CD4-positive, alpha-beta T cell treated with Interleukin-6 at 100 ng/mL for 8 hours (primary cell): ENCODE data around the gene ANKFY1.
A peak's percentile ranks its signal among the peaks of the same experiment; 100 is the strongest.

Source experiments
- DNase-seq: peaks from one replicate; pipeline ENCODE4 v3.0.0-alpha.2; 2020; ENCODE audit warnings: mixed read lengths, low spot score

ANKFY1 gene

DNA sequence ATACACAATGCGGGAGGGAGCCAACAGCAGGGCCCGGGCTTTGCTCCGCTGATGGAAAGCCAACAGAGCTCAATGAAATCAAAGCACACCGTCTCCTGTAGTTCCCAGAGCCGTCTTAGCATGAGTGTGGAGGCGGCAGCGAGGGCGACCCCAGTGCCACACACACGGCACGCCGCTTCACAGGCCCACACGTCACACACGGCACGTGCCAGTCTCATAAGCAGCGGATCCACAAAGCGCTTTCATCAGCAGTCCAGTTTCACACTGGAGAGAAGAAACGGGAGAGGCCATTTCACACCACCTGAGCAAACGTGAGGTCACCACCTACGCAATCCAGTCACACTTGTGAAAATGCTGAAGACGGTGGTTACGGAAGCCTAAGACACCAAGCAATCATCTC lies 86.0 kb downstream of the ANKFY1 start:
- no peak for DNase-seq

DNA sequence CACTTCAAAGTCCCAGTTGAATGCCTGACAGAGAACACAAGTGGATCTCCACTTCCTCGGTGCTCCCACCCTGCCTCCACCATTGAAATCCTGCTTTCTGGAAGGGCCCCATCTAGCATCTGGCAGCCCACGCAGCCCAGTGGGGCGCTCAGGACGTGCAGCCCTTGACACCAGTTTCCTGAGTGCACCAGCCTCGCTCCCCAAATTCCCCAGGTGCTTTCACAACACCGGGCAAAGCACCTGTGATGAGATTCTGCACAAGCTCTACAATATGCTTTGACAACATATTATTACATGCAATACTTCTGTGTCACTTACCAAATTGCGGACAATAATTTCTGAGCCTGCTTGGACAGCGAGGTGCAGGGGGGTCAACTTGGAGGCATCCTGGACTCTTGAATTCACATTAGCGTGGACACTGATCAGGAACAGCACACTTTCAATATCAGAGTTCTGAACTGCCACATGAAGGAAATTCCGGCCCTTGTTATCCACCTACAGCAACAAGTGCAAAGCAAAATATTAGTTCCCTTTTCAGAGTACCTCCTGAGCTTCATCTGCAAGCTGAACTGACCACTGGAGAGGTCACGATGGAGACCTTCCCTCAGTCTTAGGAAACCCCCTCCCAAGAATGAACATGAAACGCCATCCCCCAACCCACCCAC lies 86.8 kb downstream of the ANKFY1 start:
- DNase-seq, result no peak

DNA sequence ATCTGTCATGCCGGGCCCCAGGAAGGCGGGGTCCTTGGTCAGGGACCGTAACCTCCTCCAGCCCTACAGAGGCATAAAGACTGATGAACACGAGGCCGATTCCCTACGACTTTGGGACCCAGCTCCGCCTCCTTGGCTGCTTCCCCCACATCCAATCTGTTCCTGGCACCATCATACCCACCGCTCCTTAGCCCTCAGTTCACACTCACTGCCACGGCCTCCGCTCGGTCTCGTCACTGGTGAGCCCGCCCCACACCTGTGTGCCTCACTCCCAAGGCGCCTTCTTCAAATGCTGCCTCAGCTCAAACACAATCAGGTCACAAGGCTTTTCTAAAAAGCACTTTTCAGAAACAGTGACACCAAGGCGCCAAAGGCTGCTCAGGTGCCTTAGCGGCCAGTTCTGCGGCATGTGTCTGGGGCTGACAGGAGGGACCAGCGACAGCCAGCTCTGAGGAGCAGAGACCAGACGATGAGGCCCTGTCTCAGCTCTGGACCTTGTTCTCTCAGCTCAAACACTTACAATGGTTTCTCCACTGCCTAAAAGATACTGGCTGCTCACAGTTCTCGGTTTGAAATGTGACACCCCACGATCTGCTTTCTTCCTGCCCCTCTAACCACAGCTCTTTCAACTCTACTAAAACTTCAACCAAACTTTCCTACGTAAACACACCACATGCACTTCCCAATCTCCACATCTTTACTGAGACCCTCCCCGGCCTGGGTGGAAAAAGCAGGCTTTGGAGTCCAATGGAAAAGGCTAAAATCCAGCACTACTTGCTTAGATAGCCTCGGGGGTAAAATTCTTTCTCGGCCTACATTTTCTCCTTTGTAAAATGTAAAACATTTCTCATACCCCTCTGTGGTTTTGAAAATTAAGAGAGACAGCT lies 87.6 kb downstream of the ANKFY1 start:
- peak; percentile 39 for DNase-seq

DNA sequence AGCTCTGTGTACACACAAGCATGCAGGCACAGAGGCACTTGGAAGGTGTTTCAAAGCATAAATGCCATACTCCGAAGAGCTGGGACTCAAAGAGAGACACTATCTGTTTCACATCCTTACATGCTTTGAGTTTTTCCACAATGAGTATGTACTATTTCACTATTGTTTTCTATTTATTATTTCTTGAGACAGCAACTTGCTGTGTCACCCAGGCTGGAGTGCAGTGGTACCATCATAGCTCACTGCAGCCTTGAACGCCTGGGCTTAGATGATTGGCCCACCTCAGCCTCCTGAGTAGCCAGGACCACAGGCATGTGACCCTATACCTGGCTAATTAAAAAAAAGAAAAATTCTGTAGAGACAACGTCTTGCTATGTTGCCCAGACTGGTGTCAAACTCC lies 89.2 kb downstream of the ANKFY1 start:
- no peak for DNase-seq

DNA sequence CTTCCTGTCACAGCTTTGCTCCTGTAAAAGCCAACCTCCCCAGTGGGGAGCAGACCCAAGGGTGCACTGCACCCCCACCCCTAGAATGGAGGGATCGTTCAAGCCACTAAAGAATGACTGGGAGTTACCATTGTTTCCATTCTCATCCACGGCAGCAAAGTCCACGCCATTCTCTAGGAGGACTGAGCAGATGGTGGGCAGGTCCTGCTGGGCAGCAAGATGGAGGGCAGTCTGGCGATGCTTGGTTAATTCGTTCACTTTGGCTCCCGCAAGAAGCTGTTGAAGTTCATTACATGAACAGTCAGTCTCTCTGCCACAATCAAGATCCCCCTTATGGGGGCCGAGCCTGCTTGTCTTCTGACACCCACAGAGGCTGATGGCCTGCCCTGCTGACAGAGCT lies 90.0 kb downstream of the ANKFY1 start:
- DNase-seq, result no peak

DNA sequence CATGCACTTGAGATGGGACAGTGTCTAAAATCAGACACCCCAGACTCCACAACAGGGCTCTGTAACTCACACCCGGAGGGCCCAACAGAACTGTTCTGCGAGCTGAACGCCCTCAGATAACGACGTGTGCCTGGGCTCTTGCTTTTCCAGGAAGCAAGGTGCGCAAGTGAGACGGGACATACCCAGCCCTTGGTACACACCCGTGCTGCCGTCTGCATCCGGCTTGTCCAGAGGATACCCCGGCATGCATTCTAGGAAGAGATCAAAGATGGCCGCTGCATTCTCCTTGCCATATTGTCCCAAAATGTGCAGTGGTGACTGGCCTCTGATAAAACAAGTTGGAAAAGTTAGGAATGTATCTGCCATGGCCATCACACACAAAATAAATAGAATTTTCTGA lies 91.4 kb downstream of the ANKFY1 start:
- no peak for DNase-seq

DNA sequence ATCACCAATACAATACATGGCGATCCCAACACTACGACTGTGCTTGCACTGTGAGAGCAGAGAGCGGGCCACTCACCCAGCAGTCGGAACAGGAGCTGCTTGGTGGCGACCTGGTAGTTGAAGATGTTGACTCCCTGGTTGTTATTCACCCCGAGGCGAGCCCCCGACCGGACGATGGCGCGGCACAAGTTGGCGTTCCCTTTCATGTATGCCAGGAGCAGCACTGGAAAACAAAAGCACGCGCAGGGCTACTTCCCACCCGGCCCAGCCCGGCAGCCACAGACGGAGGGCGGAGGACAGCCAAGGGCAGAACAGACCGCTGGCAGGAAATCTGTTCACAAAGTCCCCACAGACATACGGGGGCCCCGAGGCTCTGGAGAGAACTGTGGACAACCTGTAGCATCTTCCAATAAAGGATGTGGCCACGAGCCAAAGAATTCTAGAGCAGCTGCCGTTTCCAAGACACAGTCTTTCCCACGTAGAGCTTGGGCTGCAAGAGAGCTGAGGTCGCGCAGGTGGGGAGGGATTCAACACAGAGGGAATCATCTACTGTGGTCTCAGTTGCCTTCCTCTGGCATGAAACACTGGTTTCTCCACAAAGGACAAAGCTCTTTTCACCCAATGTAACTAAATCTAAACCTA lies 93.0 kb downstream of the ANKFY1 start:
- DNase-seq, result no peak

DNA sequence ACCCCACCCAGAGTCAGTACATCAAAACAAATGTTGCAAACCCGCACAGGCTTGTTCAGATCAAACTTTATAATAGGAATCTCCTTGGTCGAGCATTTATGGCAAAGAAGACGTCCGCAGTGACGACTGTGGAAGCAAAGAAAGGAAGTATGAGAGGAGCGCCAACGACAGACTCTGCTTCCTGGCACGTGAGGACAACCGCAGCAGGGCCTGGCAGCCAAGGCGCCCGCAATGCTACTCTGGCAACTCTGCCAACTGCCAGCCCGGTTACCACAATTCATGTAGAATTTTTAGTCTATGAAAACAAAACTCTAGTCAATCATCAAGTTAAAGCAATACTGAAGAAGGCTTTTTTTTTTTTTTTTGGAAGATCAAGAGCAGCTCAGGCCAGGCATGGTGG lies 96.0 kb downstream of the ANKFY1 start:
- DNase-seq, result no peak

DNA sequence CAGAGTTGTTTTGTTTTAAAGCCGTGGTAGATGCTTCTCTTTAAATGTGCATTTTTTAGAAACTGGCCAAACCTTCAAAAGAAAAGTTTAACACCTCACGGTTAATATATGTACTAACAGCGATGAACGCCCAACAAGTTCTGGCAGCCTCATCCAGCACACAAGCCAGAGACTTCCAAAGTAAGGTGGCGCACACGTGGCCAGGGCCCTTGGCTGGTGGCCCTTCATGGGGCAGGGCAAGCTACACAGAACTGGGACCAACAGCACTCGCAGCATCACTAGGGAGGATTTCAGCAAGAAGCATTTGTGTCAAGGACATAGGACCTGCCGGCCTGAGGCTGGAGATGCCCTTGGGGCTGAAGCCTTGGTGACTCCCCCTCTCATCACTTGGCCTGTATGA lies 97.4 kb downstream of the ANKFY1 start:
- no peak for DNase-seq

DNA sequence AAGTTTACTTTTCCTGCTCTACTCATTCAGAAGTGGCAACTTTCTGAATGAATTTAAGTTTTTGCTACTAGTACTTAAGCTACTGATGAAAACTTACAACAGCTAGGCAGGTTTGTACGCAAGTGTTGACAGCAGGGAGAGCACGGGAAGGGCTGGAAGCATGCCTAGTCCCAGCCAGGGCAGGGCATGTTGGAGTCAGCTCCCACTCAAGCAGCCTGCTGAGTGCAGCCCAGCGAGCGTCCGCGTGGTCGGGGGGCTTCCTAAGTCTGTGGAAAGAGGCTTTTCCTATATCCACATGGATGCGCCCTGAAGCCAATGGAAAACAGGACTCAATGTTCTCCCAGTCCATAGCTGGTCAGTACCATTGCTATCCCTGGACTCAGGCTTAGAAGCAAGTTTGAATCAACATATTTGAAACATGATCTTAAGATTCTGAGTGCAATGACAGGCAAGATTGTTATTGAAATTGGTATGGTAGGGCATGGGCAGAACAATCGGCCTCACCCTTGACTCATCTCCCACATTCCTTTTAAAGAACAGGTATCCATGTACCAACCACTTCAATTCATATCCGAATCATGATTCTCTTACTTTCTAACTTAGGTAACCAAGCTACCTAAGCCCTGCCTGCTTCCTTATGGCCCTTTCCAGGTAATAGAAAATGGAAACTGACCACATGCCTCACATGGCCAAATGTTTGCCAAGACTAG lies 98.3 kb downstream of the ANKFY1 start:
- DNase-seq, result no peak

DNA sequence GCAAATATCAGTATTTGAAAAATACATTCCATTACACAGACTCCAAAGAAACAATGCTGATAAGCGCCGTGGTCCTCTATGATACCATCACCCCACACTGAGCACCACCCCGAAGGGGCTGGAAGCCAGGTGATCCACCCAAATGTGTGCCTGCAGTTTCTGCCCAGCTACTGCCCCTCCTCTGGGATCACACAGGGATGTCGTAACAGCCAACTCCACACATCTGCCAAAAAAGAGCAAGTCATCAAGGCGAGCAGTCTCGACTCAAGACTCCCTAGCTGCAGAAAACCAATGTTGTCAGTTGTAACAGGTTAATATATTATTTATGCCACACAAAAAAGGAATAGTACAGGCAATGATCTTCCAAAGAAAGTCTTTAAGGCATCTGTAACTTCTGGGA lies 99.8 kb downstream of the ANKFY1 start:
- DNase-seq, result no peak

DNA sequence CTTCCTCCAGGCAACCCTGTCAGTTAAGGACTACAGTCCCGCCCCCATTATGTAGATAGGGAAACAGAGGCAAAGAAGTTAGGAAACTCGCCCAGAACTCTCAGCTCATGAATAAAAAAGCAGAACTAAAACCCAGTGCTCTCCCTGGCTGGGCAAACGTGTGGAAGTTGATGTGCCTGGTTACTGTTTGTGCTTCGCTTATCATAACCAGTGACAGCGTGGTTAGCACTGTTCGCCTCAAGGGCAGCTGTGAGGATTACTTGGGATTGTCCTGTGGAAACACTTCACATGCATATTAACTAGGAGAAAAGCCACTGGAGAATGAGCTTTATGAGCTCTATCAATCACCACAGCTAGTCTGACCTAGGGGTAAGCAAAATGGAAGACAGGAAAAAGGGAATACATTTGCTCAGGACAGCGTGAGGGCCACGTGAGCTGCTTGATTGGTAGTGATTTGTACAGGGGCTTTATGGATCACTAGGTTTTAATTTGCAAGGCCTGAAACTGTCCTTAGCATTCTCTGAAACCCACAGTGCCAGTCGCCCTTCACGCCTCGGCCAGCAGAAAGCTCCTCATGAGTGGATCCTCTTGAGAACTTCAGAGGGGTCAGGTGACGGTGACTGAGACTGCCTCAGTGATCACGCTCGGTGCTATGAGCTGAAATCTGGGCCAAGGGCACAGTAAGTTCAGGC lies 100.9 kb downstream of the ANKFY1 start:
- no peak for DNase-seq

DNA sequence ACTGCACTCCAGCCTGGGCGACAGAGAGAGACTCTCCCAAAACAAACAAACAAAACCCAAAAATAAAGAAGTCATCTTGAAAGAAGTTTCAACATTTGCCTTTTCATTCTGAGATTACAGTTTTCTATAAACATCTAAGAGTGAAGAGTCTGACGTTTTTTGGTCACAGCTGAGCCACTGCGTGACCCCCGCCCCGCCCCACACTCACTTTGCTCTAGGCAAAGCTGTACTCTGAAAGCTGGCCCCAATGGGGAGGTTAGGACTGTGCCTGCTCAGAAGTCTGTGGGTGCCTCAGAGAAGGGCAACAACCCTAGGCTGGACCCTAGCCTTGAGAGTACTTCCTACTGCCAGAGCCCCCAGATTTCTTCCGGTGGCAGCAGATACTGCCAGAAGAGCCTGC lies 101.5 kb downstream of the ANKFY1 start:
- DNase-seq, result no peak

DNA sequence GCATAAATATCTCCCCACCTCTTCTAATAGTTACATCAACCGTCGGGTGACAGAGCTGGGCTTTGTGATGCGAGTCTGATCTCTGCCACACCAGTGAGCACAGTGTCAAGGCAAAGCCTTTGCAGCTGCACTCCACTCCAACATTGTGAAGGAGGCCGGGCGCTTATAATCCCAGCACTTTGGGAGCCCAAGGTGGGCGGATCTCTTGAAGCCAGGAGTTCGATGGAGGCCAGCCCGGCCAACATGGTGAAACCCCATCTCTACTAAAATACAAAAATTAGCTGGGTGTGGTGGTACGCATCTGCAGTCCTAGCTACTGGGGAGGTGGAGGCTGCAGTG lies 101.8 kb downstream of the ANKFY1 start:
- no peak for DNase-seq

DNA sequence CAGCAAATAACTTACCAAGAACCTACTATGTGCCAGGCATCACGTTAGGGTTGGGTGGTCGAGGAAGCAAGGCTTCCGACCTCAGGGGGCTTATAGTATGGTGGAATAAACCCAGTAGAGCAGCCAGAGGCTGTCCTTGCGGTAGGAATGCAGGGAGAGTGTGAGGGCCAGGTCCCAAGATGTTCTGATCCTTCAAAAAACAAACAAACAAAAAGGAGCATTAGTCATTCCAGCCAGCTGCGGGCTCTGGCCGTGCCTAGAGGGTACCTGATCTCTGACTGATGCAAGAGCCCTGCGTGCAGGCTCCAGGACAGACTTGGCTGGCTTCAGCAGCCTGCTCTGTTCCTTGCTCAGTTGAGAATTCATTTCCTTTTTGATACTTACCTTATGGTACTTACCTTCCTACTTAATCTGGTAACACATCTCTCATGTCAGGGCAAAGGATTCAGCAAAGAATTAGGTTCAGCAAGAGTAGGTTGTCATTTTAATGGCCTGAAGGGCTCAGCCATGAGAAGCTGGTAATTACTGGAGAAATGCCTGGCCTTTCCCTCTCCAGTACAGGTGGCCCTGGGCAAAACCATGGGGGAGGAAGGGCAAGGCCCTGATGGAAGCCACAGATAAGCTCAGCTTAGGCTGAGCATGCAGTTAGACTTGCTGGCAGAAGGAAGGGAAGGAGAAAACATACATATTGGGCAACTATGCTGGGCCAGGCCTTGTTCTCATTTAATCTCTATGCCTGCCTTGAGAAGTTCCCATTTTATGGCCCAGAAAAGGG lies 102.4 kb downstream of the ANKFY1 start:
- no peak for DNase-seq

DNA sequence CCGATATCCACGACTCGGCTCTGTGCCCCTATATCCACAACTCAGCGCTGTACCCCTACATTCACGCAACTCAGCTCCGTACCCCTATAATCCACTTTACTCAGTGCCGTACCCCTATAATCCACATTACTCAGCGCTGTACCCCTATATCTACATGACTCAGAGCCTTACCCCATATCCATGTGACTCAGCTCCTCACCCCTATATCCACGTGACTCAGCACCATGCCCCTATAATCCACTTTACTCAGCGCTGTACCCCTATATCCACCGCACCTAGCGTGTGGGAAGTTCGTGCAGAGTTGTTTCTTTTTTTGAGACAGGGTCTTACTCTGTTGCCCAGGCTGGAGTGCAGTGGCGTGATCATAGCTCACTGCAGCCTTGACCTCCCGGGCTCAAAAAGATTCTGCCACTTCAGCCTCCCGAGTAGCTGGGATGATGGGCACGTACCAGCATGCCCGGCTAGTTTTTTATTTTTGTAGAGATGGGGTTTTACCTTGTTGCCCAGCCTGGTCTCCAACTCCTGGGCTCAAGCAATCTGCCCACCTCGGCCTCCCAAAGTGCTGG lies 103.4 kb downstream of the ANKFY1 start:
- DNase-seq, result no peak

DNA sequence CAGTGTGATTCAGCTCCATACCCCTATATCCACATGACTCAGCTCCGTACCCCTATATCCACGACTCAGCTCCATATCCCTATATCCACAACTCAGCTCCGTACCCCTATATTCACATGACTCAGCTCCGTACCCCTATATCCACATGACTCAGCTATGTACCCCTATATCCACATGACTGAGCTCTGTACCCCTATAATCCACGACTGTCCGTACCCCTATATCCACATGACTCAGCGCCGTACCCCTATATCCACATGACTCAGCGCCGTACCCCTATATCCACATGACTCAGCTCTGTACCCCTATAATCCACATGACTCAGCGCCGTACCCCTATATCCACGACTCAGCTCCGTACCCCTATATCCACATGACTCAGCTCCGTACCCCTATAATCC lies 104.0 kb downstream of the ANKFY1 start:
- DNase-seq, result no peak

DNA sequence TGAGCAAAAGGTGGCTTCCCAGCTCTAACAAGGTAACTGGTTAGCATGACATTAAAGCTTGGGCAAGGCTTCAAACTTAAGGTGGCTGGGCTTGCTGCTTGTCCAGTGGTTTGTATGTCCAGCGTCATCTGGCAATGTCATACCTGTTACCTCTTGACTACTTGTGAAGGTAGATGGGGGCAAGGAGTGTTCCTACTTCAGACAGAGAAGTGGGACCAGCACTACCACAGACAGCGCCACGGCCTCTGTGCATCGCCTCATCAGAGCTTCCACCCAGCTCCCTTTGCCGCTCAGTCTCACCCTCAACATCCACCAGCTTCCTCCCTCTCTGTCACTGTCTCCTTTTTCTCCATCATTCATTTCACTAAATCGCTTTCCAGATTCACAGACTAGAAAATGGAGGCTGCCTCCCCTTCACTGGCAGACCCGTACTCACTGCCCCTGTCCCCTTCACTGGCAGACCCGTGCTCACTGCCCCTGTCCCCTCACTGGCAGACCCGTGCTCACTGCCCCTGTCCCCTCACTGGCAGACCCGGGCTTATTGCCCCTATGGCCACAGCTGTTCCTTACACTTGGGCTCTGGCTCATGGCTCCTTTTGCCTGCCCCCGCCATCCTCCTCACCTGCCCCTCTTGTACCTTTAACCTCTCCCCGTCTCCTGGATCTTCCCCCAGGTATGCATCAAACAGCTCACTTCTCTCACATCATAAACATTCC lies 106.0 kb downstream of the ANKFY1 start:
- no peak for DNase-seq

DNA sequence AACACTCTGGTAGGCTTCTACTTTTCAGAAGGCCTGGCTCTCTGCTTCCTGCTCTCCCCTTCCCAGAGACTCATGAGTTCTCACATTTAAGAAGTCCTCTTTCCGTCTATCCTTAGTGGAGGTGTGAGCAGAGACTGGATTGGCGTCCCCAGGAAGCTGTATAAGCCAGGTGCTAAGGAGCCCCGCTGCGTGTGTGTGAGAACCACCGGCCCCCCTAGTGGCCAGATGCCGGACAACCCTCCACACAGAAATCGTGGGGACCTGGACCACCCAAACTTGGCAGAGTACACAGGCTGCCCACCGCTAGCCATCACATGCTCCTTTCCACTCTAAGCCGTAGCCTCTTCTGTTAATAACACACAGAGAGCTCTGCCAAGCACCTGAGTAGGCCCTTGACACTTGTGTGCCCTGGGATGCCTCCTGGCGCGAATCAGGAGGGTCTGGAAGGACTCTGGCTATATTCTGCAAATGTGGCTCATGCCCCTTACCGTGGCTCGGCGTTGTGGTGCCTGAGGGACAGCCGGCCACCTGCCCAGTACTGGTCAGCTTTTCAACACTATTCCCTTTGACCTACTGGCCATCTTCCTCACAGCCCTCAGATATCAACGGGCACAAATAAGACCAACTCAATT lies 106.9 kb downstream of the ANKFY1 start:
- DNase-seq, result no peak
